GM21515 (cell line): Measurements from ENCODE around the gene FAM47E.
"Not testable (repeated sequence)": the region's sequence is repeated elsewhere in the genome, so short reads cannot be mapped to it uniquely, and the experiment has no call there.

ENCODE experiments used
- ATAC-seq: cut with Tn5 transposase; IDR thresholded peaks from one replicate; pipeline ENCODE4 v1.9.1; 2021; ENCODE audit not compliant: unreplicated experiment

FAM47E gene

GRCh38 chr4:76266627-76267026, 15.1 kb downstream of the FAM47E start:
- ATAC-seq, result no peak

- no peak for ATAC-seq
Measured at GRCh38 chr4:76267811-76268210, 16.3 kb downstream of the FAM47E start.

- ATAC-seq, result no peak
Measured at GRCh38 chr4:76270244-76271175, 19.0 kb downstream of the FAM47E start.

GRCh38 chr4:76271248-76271647, 19.7 kb downstream of the FAM47E start:
- ATAC-seq, result no peak

DNA sequence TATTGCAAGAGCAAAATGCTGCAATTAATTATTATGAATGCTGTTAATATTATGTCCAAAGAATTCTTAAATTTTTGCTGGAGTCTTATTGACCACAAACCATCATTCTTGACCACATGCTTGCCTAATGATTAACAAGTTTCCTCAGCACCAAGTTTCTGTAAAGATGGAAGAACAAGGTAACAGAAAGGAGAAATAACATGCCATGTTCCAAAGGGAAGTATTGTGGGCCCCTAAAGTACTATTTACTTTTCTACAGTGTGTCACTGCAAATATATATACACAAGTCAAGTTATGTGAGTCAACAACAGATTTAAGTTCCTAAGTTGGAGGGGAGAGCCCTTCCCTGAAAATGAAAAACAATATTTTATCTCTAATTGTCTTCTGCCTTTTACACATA, 20.6 kb downstream of the FAM47E start:
- no peak for ATAC-seq

DNA sequence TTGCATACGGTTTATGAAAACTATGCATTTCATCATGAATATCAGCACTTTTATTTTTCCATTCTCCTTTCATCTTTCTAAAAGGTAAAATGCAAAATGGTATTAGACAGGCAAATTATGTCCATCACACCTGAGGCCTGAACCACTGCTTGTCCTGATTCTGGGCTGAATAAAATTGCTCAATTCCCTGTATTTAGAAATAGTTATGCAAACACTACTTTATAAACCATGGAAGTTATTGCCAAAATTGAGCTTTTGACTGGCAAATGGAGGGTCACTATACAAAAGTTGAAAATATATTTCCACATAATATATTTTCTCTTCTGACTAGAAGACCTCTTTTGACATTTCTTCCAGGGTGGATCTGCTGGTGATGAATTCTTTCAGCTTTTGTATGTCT, 21.1 kb downstream of the FAM47E start:
- no peak for ATAC-seq

GRCh38 chr4:76272999-76273398, 21.5 kb downstream of the FAM47E start:
- no peak for ATAC-seq

- no peak for ATAC-seq
Measured at GRCh38 chr4:76275486-76276124, 24.1 kb downstream of the FAM47E start.

DNA sequence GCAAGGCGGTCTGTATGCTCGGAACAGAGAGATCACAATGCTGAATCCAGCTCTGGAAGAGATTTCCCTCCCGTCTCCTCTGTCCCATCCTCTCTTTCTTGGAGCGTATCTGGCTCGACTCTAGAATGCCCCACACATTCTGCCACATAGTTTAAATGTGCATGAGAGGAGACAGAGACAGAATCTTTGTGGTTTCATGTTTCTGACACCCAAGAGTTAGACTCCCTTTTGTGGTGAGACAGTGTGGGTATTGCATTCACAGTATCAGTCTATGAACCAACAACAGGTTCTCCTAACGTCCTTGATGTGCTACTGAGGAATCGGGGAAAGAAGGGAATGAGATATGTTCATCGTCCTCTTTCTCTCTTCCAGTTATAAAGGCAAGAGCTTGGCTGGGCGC, 25.3 kb downstream of the FAM47E start:
- no peak for ATAC-seq

- no peak for ATAC-seq
Measured at GRCh38 chr4:76277667-76278066, 26.1 kb downstream of the FAM47E start.

GRCh38 chr4:76278583-76278982, 27.1 kb downstream of the FAM47E start:
- ATAC-seq, result no peak

DNA sequence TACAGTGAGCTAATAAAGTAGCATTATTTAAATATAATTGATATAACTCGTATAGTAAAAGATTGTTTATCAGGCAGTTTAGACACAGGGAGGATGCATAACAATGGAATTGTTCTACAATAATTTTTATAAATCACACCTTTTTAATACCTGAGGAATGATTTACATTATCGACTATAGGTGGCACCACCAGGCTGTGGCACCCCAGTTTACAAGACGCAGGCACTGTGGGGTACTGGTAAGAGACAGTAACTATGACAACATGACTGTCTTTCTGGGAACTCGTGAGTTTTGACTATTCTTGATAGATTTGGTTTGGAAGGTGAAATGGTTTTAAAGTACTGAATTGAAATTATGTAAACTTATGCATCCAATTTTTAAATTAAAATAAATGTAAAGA, 27.9 kb downstream of the FAM47E start:
- no peak for ATAC-seq

DNA sequence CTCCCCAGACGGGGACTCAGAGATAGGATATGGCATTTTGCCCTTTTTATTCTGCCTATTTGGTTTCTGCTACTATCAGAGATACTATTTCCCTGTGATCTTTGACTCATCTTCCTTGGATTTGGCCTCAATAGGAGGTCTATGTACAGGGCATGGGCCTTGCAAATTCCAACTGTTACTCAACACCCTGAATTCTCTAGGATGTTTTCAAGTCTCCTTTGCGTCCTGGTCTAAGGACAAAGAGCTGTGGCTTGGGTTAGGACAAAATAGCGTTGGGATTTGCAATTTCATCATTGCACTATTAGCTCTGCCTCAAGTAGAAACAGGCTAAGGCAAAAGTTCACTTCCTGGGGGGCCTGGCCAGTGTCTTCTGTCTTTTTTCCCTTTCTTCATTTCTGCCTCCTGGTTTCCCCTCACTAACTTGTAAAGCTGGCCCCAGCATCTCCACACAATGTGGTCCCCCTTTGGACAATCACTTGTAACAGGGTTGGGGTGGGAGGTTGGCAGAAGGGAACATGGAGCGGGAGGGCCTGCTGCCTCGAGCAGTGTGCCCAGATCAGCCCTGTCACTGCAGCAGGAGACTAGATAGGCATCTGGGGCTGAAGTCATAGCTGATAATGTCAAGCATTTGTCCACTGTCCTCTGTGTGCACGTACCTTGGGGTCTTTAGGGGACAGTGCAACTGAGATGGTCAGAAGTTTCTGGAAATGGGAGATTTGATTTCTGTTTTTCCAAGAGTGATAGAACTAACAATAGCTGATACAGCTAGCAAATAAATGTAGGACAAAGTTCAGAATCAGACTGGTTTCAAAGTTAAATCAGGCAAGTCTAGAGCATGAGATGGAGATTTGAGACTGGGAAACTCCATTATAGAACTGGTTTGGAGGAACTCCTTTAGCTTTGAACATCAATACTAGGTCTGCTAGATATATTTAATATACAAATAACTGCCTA, 29.2 kb downstream of the FAM47E start:
- ATAC-seq, result no peak

DNA sequence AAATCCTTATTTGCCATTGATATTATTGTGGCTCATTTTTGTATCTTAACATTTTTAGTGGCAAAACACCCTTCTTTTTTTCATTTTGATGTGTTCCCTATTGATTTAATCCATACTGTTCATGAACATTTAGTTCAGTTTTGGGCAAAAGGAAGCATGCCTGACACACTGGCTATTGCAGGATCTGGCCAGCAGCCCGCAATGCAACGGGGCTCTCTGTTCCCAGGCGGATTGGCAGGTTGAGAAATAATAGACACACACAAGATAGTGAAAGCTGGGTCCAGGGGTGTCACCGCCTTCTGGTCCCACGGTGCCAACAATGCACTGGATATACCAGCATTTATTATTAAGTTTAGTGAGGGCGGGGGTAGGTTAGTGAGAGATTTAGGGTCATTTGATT, 30.1 kb downstream of the FAM47E start:
- not testable (repeated sequence) for ATAC-seq

DNA sequence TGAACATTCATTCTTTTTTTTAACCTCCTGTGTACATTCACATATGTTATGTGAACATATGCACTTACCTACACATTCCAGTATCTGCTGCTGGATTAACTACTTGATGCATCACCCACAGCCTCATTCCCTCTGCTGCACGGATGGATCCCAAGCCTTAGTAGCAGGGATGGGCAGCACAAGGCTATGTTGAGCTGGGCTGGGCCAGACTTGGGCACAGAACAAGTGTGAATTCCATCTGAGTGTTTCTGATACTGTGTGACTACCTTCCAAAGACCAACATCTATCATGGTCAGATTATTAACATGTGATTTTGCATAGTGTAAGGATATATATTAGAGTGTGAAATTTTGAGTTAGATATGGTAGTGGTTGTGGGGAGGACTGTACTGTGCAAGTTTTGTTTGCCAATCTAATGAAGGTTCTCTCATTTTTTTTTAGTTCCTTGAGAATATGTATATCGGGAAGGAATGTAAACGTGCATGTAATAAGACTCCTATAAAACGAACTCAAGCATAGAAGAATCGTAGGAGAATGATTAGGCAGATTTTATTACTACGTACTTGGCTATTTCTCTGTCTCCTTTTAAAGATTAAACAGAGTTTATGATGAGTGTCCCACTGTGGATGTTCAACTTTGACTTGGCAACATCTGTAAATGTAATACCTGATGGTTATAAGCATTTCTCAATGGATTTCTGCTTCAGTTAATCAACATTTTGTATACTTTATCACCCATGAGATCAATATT, 31.6 kb downstream of the FAM47E start:
- no peak for ATAC-seq

DNA sequence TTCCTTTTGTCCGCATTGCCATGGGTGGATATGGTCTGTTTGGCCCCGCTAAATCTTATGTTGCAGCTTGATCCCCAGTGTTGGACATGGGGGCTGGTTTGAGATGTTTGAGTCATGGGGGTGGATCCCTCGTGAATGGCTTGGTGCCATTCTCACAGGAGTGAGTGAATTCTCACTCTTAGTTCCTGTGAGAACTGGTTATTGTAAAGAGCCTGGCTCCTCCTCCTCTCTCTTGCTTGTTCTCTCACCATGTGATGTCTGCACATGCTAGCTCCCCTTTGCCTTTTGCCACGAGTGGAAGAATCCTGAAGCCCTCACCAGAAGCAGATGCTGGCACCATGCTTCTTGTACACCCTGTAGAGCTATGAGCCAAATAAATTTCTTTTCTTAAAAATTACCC, 32.4 kb downstream of the FAM47E start:
- no peak for ATAC-seq

GRCh38 chr4:76287811-76288210, 36.3 kb downstream of the FAM47E start:
- not testable (repeated sequence) for ATAC-seq

GRCh38 chr4:76292730-76293129, 41.2 kb downstream of the FAM47E start:
- no peak for ATAC-seq

DNA sequence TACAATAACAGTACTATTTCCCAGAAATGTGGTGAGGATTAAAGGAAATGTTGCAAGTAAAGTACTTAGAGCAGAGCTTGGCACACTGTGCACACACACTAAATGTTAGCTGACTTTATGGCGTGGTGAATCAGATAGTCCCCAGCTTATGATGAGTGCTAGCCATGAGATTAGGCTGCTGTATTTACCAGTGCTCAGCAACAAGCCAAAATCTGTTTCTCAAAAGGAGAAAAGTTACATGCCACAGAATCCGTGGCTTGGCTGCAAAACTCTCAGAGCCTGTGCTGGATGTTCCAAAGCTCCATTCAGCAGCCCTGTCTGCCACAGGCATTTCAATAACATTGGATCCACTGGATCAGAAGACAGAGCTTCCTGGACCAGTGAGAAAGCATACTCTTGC, 42.3 kb downstream of the FAM47E start:
- ATAC-seq, result no peak

- ATAC-seq, result no peak
Measured at GRCh38 chr4:76296286-76296820, 44.8 kb downstream of the FAM47E start.
